ENCODE data around the gene AGAP1. TPM values are rescaled to one million over a fixed set of nuclear protein-coding genes. Genes with fewer than 3 reads are reported as not detected.
A peak's percentile ranks its signal among the peaks of the same experiment; 100 is the strongest.
"Not testable (repeated sequence)": the region's sequence is repeated elsewhere in the genome, so short reads cannot be mapped to it uniquely, and the experiment has no call there.

The AGAP1 gene
- total and polyA plus RNA-seq, 7 donors, result 4.2 to 21.6 (median 16.6) TPM

DNA sequence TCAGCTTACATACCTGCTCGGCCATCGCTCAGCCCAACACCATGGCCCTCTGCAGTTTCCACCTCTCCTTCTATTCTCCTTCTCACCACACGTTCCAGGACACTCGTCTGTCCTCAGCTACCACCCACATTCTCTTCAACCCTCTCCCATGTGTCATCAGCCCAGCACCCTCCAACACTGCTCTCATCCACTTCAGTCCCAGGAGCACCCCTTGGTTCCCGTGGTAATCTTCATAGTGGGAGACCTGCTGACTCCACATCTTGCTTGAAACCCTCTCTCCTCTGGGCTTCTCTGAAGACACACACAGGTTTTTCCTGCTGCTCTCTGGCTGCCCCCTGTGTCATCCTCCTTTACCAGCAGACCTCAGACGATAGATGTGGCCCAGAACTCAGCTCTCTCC, 445.6 kb downstream of the AGAP1 start:
- DNase-seq, result no peak
- Histone ChIP-seq H3K4me1 (no peaks in the 10 kb centered on the region), H3K36me3 (ENCODE audit: insufficient read depth in 1 of 2, low read depth in 1 of 2) (no peaks in the 10 kb centered on the region), H3K27ac (no peak overlapping the region), H3K9me3 (no peaks in the 10 kb centered on the region), H3K27me3 (ENCODE audit: insufficient read depth in 3 of 3, low read length in 2 of 3) (no peaks in the 10 kb centered on the region), H3K4me3 (no peak overlapping the region)
- intact Hi-C loops (cut with DNase I), result no loop called here
- WGBS, 3 donors, result 89 to 95% (median 95%) methylated on average over 6 of the region's 6 CpGs
- no peak for ATAC-seq
- TF ChIP-seq, protein P1, sequence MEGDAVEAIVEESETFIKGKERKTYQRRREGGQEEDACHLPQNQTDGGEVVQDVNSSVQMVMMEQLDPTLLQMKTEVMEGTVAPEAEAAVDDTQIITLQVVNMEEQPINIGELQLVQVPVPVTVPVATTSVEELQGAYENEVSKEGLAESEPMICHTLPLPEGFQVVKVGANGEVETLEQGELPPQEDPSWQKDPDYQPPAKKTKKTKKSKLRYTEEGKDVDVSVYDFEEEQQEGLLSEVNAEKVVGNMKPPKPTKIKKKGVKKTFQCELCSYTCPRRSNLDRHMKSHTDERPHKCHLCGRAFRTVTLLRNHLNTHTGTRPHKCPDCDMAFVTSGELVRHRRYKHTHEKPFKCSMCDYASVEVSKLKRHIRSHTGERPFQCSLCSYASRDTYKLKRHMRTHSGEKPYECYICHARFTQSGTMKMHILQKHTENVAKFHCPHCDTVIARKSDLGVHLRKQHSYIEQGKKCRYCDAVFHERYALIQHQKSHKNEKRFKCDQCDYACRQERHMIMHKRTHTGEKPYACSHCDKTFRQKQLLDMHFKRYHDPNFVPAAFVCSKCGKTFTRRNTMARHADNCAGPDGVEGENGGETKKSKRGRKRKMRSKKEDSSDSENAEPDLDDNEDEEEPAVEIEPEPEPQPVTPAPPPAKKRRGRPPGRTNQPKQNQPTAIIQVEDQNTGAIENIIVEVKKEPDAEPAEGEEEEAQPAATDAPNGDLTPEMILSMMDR (IDR thresholded peaks at IDR 0.05), result no peak

DNA sequence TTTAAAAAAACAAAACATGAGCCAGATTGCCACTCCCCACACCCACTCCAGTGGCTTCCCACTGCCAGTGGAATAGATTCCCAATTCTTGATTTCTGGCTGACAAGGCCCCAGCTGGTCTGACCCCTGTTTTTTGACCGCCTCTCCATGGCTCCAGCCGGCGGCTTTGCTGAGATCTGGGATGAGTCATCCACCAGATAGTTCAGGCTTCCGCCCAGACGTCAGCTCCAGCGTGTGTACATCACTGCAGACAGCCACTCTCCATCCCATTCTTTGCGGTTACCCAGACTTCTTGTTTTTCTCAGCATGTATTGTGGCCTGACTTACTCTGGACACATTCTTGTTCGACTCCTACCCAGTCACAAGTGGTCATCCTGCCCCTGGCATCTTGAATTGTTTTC, 446.5 kb downstream of the AGAP1 start:
- DNase-seq, result peak in 1 of 2 donors; percentile 49
- no peaks in the 10 kb centered on the region for H3K9me3 ChIP-seq

DNA sequence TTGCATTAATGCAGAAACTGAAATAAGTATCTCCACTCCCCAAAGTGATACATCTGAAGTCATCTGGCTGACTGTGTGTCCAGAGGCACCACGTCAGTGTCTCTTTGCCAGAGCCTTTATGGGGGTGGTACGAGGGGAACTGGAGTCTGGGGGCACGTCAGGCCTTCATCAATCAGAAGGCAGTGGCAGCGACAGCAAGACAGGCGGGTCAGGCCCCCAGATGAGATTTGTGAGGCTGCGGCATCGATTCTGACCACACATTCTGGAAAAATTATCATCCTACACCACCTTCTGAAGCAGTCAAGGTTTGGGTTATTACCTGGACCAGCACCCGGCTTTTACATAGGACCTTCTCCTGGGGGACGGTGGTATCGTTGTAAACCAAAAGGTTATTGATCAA, 450.7 kb downstream of the AGAP1 start:
- ATAC-seq (no peak), DNase-seq (no peak)
- H3K27me3 ChIP-seq (ENCODE audit: insufficient read depth in 3 of 3, low read length in 2 of 3), result no peaks in the 10 kb centered on the region
- intact Hi-C loops (cut with DNase I), result no loop called here
- WGBS, 3 donors, result 93 to 96% (median 94%) methylated on average over 10 of the region's 10 CpGs
- TF ChIP-seq, protein P1 (IDR thresholded peaks at IDR 0.05), result no peak
- H3K36me3 ChIP-seq (ENCODE audit: insufficient read depth in 1 of 2, low read depth in 1 of 2), result no peaks in the 10 kb centered on the region
- no peak overlapping the region for H3K27ac ChIP-seq
- H3K9me3 ChIP-seq, result no peaks in the 10 kb centered on the region
- H3K4me3 ChIP-seq, result no peak overlapping the region
- H3K4me1 ChIP-seq, result no peaks in the 10 kb centered on the region

More for the DNA sequence above, 446.5 kb downstream of the AGAP1 start:
- no peak overlapping the region for H3K27ac ChIP-seq
- TF ChIP-seq, protein P1 (IDR thresholded peaks at IDR 0.05), result no peak
- intact Hi-C loops (cut with DNase I), result no loop called here
- WGBS, 3 donors, result 68 to 77% (median 72%) methylated on average over 8 of the region's 8 CpGs
- no peak overlapping the region for H3K4me3 ChIP-seq
- ATAC-seq, result peak; percentile 35 to 73 (median 52)
- H3K4me1 ChIP-seq, result no peaks in the 10 kb centered on the region
- no peaks in the 10 kb centered on the region for H3K36me3 ChIP-seq (ENCODE audit: insufficient read depth in 1 of 2, low read depth in 1 of 2)
- no peaks in the 10 kb centered on the region for H3K27me3 ChIP-seq (ENCODE audit: insufficient read depth in 3 of 3, low read length in 2 of 3)

DNA sequence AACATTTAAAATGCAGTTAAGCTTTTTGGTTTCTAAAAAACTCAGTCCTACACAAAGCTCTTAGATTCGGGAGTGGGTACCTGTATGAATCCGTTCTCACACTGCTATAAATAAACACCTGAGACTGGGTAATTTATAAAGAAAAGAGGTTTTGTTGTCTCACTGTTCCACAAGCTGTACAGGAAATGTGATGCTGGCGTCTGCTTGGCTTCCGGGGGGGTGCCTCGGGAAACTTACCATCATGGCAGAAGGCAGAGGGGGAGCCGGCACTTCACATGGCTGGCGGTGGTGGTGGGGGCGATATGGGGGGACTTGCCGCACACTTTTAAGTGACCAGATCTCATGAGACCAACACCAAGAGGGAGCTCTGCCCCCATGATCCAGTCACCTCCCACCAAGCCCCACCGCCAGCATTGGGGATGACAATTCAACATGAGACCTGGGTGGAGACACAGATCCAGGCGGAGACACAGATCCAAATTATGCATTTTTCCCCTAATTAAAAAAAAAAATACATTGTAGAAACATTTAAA, 451.8 kb downstream of the AGAP1 start:
- no peaks in the 10 kb centered on the region for H3K36me3 ChIP-seq (ENCODE audit: insufficient read depth in 1 of 2, low read depth in 1 of 2)
- no peak for DNase-seq
- no peaks in the 10 kb centered on the region for H3K4me1 ChIP-seq
- H3K9me3 ChIP-seq, result no peaks in the 10 kb centered on the region
- no peak for ATAC-seq
- TF ChIP-seq, protein P1 (IDR thresholded peaks at IDR 0.05), result no peak
- H3K27ac ChIP-seq, result no peak overlapping the region
- H3K4me3 ChIP-seq, result no peak overlapping the region
- H3K27me3 ChIP-seq (ENCODE audit: insufficient read depth in 3 of 3, low read length in 2 of 3), result no peaks in the 10 kb centered on the region
- 84 to 85% (median 84%) methylated on average over 11 of the region's 11 CpGs for WGBS, 3 donors
- intact Hi-C loops (cut with DNase I), result no loop called here

DNA sequence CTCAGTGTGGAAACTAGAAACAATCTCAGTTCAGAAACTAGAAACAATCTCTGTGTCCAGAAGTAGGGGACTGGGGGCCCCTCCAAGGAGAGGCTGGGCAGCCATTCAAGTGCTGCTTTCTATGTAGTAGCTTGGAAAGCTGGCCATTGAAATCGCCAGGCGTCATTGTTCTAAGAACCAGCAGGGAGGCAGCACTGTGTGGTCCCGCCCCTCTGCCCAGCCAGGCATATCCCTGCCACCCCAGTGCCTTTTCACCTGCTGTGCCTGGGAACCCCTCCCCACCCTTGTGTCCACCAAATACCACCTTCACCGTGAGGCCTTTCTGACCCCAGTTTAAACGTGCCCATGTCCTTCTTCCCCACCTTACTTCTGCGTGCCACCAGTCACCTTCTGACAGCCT, 452.7 kb downstream of the AGAP1 start:
- no peak for DNase-seq
- no peak overlapping the region for H3K4me3 ChIP-seq
- no peaks in the 10 kb centered on the region for H3K4me1 ChIP-seq
- H3K36me3 ChIP-seq (ENCODE audit: insufficient read depth in 1 of 2, low read depth in 1 of 2), result no peaks in the 10 kb centered on the region
- WGBS, 3 donors, result 90 to 96% (median 95%) methylated on average over 6 of the region's 6 CpGs
- H3K27ac ChIP-seq, result no peak overlapping the region
- no peaks in the 10 kb centered on the region for H3K9me3 ChIP-seq
- ATAC-seq, result no peak
- H3K27me3 ChIP-seq (ENCODE audit: insufficient read depth in 3 of 3, low read length in 2 of 3), result no peaks in the 10 kb centered on the region
- TF ChIP-seq, protein P1 (IDR thresholded peaks at IDR 0.05), result no peak
- intact Hi-C loops (cut with DNase I), result no loop called here

DNA sequence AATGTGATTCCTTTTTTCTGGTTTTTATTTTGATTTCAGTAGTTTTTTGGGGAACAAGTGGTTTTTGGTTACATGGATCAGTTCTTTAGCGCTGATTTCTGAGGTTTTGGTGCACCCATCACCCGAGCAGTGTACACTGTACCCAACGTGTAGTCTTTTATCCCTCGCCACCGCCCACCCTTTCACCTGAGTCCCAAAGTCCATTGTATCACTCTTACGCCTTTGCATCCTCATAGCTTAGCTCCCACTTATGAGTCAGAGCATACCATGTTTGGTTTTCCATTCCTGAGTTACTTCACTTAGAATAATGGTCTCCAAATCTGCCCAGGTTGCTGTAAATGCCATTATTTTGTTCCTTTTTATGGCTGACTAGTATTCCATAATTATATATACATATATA, 453.2 kb downstream of the AGAP1 start:
- intact Hi-C loops (cut with DNase I); ATAC-seq; H3K4me1 ChIP-seq; H3K9me3 ChIP-seq; DNase-seq; H3K27me3 ChIP-seq (ENCODE audit: insufficient read depth in 3 of 3, low read length in 2 of 3); H3K4me3 ChIP-seq; H3K27ac ChIP-seq; H3K36me3 ChIP-seq (ENCODE audit: insufficient read depth in 1 of 2, low read depth in 1 of 2): not testable (repeated sequence)
- WGBS, 3 donors, result 78 to 82% (median 81%) methylated on average over 6 of the region's 6 CpGs
